HG03469 (cell line): ENCODE results near the gene TMEM167B.
A peak's percentile ranks its signal among the peaks of the same experiment; 100 is the strongest.
"Not testable (repeated sequence)": the region's sequence is repeated elsewhere in the genome, so short reads cannot be mapped to it uniquely, and the experiment has no call there.

Experiments used
- ATAC-seq: cut with Tn5 transposase; IDR thresholded peaks from one replicate; pipeline ENCODE4 v1.9.1; 2021; ENCODE audit warnings: mild to moderate bottlenecking, moderate library complexity, moderate number of reproducible peaks; ENCODE audit not compliant: unreplicated experiment

The TMEM167B gene

GRCh38 chr1:109112652-109113285 lies 22.2 kb downstream of the TMEM167B start:
- ATAC-seq: no peak

GRCh38 chr1:109113590-109114341 lies 23.2 kb downstream of the TMEM167B start, which contains the start of gene ELAPOR1:
Gene ELAPOR1 (plus strand): TSS chr1:109114115. CDS start chr1:109114184, 69 bp downstream.
- peak; percentile 43 for ATAC-seq

- no peak for ATAC-seq
Observed at GRCh38 chr1:109114342-109114674, 23.7 kb downstream of the TMEM167B start.

GRCh38 chr1:109115685-109116084 lies 25.1 kb downstream of the TMEM167B start:
- ATAC-seq: no peak

GRCh38 chr1:109116286-109116685 lies 25.7 kb downstream of the TMEM167B start:
- ATAC-seq: no peak

GRCh38 chr1:109118089-109118488 lies 27.5 kb downstream of the TMEM167B start:
- no peak for ATAC-seq

GRCh38 chr1:109120356-109120755 lies 29.8 kb downstream of the TMEM167B start:
- ATAC-seq: no peak

- ATAC-seq: no peak
Observed at GRCh38 chr1:109131059-109131458, 40.5 kb downstream of the TMEM167B start.

- ATAC-seq: no peak
Observed at GRCh38 chr1:109131800-109132199, 41.2 kb downstream of the TMEM167B start.

GRCh38 chr1:109133002-109133706 lies 42.6 kb downstream of the TMEM167B start:
- ATAC-seq: no peak

GRCh38 chr1:109133815-109134214 lies 43.3 kb downstream of the TMEM167B start:
- no peak for ATAC-seq

GRCh38 chr1:109134423-109134822 lies 43.9 kb downstream of the TMEM167B start:
- ATAC-seq: no peak

- no peak for ATAC-seq
Observed at GRCh38 chr1:109135940-109136339, 45.4 kb downstream of the TMEM167B start.

GRCh38 chr1:109136766-109137165 lies 46.2 kb downstream of the TMEM167B start:
- ATAC-seq: no peak

- no peak for ATAC-seq
Observed at GRCh38 chr1:109137958-109138357, 47.4 kb downstream of the TMEM167B start.

- ATAC-seq: no peak
Observed at GRCh38 chr1:109138358-109138757, 47.8 kb downstream of the TMEM167B start.

GRCh38 chr1:109140392-109140791 lies 49.8 kb downstream of the TMEM167B start:
- ATAC-seq: no peak

- no peak for ATAC-seq
Observed at GRCh38 chr1:109142260-109142659, 51.7 kb downstream of the TMEM167B start.

GRCh38 chr1:109142725-109143124 lies 52.2 kb downstream of the TMEM167B start:
- not testable (repeated sequence) for ATAC-seq
